ENCODE data around the gene FAM120A. TPM values are rescaled to one million over a fixed set of nuclear protein-coding genes. Genes with fewer than 3 reads are reported as not detected.
"Not testable (repeated sequence)": the region's sequence is repeated elsewhere in the genome, so short reads cannot be mapped to it uniquely, and the experiment has no call there.

Gene FAM120A
- total RNA-seq, 1 experiment from 2014 or later, result 70.5 TPM

GRCh38 chr9:93510041-93510440 lies 58.6 kb downstream of the FAM120A start:
- in situ Hi-C loops (cut with HindIII; ENCODE audit: low pct_unique_long_range_greater_than_20kb, low sequenced_read_pairs), result no loop called here
- POLR2A ChIA-PET, result no interaction called here

GRCh38 chr9:93511228-93511627 lies 59.7 kb downstream of the FAM120A start:
- CTCF ChIA-PET; DNase-seq (ENCODE audit: low read depth, low spot score); in situ Hi-C loops (cut with HindIII; ENCODE audit: low pct_unique_long_range_greater_than_20kb, low sequenced_read_pairs); intact Hi-C loops (cut with micrococcal nuclease; ENCODE audit: unreplicated experiment); H3K27me3 ChIP-seq (ENCODE audit: control insufficient read depth, insufficient read depth, low read length); POLR2A ChIA-PET; H3K4me3 ChIP-seq (ENCODE audit: low read depth in 2 of 2, low read length in 2 of 2); H3K27ac ChIP-seq (ENCODE audit: low read length); H3K36me3 ChIP-seq (ENCODE audit: control insufficient read depth, insufficient read depth, low read length); BruUV-seq (replicated peaks); H3K4me1 ChIP-seq (ENCODE audit: control insufficient read depth, insufficient read depth, low read length); H3K9me3 ChIP-seq (ENCODE audit: control insufficient read depth, insufficient read depth, low read depth, low read length): not testable (repeated sequence)
- 0 out of 2 replicates have a peak, but pooled peaks have one; percentile 34 for ATAC-seq

More at GRCh38 chr9:93510041-93510440, 58.6 kb downstream of the FAM120A start:
- DNase-seq (ENCODE audit: low read depth, low spot score) (no peak), ATAC-seq (no peak)
- CTCF ChIA-PET, result no interaction called here
- no TSS peak for BruUV-seq (replicated peaks)
- no peak for TF ChIP-seq CTCF (IDR thresholded peaks at IDR 0.05)
- no peak for TF ChIP-seq TCF7L2 (IDR thresholded peaks at IDR 0.05; ENCODE audit: low read depth, low read length)
- no peak for TF ChIP-seq REST (IDR thresholded peaks at IDR 0.05; ENCODE audit: insufficient read depth in 1 of 2, low read depth in 2 of 2, low read length in 1 of 2)
- no peak for TF ChIP-seq SIN3A (IDR thresholded peaks at IDR 0.05; ENCODE audit: borderline replicate concordance, insufficient read depth, low read depth, low read length)
- no peak for TF ChIP-seq POLR2AphosphoS5 (IDR thresholded peaks at IDR 0.05; ENCODE audit: low read depth, low read length)
- no peaks in the 10 kb centered on the region for H3K27me3 ChIP-seq (ENCODE audit: control insufficient read depth, insufficient read depth, low read length)
- H3K36me3 ChIP-seq (ENCODE audit: control insufficient read depth, insufficient read depth, low read length), result no peaks in the 10 kb centered on the region
- no peak overlapping the region for H3K27ac ChIP-seq (ENCODE audit: low read length)
- no peaks in the 10 kb centered on the region for H3K9me3 ChIP-seq (ENCODE audit: control insufficient read depth, insufficient read depth, low read depth, low read length)
- H3K4me3 ChIP-seq (ENCODE audit: low read depth in 2 of 2, low read length in 2 of 2), result no peak overlapping the region
- H3K4me1 ChIP-seq (ENCODE audit: control insufficient read depth, insufficient read depth, low read length), result no peaks in the 10 kb centered on the region
- intact Hi-C loops (cut with micrococcal nuclease; ENCODE audit: unreplicated experiment), result no loop called here

- H3K4me1 ChIP-seq (ENCODE audit: control insufficient read depth, insufficient read depth, low read length); in situ Hi-C loops (cut with HindIII; ENCODE audit: low pct_unique_long_range_greater_than_20kb, low sequenced_read_pairs): not testable (repeated sequence)
Measured at GRCh38 chr9:93512170-93512812, 60.8 kb downstream of the FAM120A start.

More at GRCh38 chr9:93512170-93512812, 60.8 kb downstream of the FAM120A start:
- H3K36me3 ChIP-seq (ENCODE audit: control insufficient read depth, insufficient read depth, low read length); POLR2A ChIA-PET; H3K9me3 ChIP-seq (ENCODE audit: control insufficient read depth, insufficient read depth, low read depth, low read length); DNase-seq (ENCODE audit: low read depth, low spot score); CTCF ChIA-PET; H3K4me3 ChIP-seq (ENCODE audit: low read depth in 2 of 2, low read length in 2 of 2); ATAC-seq; H3K27ac ChIP-seq (ENCODE audit: low read length); BruUV-seq (replicated peaks); intact Hi-C loops (cut with micrococcal nuclease; ENCODE audit: unreplicated experiment); H3K27me3 ChIP-seq (ENCODE audit: control insufficient read depth, insufficient read depth, low read length): not testable (repeated sequence)
